Measurements from ENCODE around the gene ENDOV. TPM values are rescaled to one million over a fixed set of nuclear protein-coding genes. Genes with fewer than 3 reads are reported as not detected.

ENDOV gene
- total RNA-seq, 4 donors from 2014 or later = 2.0 to 17.5 (median 9.9) TPM

DNA sequence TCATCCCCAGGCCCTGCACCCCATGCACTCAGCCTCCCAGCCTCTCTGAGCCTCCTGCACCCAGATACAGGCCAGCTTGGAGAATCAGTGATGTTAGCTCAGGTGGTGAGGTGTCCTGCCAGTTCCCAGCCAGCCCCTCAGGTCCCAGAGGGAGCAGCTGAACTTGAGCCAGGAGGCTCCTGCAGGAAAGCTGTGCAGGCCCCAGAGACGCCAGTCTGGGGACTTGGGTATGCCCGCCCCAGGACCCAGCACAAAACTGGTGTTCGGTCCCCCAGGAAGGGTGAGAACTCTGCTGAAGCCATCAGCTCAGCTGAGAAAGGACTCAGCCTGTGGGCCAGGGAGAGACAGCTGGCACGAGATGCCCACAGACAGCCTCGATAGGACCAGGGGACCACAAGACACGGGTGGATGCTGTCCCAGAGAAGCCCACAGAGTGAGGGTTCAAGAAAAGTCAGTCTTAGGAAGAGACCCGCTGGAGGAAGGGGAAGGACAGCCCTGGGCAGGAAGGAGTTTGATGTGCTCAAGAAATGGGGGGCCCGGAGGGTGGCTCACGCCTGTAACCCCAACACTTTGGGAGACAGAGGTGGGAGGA is 11.0 kb downstream of the ENDOV start:
- TF ChIP-seq, protein P1, sequence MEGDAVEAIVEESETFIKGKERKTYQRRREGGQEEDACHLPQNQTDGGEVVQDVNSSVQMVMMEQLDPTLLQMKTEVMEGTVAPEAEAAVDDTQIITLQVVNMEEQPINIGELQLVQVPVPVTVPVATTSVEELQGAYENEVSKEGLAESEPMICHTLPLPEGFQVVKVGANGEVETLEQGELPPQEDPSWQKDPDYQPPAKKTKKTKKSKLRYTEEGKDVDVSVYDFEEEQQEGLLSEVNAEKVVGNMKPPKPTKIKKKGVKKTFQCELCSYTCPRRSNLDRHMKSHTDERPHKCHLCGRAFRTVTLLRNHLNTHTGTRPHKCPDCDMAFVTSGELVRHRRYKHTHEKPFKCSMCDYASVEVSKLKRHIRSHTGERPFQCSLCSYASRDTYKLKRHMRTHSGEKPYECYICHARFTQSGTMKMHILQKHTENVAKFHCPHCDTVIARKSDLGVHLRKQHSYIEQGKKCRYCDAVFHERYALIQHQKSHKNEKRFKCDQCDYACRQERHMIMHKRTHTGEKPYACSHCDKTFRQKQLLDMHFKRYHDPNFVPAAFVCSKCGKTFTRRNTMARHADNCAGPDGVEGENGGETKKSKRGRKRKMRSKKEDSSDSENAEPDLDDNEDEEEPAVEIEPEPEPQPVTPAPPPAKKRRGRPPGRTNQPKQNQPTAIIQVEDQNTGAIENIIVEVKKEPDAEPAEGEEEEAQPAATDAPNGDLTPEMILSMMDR (IDR thresholded peaks at IDR 0.05; ENCODE audit: low read depth) = no peak

DNA sequence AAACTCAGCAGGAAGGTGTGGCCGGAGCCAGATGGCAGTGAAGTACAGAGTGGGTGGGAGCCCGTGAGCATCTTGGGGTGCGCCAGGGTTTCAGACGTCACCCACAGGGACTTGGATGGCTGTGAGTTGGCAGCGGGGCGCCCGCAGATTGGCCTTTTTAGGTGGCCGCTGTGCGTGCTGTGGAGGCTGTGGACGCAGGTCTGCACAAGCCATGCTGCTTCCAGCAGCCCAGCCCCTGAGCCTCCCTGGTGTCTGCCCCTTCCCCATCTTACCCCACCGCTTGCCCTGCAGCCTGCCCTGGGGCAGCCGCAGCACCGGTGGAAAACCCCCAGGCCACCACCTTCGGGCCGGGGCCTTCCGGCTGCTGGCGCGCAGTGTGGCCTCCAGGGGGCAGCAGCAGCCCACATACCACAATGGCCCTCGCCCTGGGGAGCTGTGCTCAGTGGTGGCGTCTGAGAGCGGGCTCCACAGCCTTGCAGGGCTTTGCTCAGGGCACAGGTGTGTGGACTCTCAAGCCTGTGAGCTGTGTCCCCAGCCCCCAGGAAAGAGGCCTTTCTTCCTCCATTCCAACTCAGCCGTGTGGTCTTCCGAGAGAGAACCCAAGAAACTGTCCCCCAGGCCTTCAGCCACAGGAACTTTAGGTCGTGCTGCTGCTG is 11.8 kb downstream of the ENDOV start:
- TF ChIP-seq, protein P1 (IDR thresholded peaks at IDR 0.05; ENCODE audit: low read depth) = no peak

DNA sequence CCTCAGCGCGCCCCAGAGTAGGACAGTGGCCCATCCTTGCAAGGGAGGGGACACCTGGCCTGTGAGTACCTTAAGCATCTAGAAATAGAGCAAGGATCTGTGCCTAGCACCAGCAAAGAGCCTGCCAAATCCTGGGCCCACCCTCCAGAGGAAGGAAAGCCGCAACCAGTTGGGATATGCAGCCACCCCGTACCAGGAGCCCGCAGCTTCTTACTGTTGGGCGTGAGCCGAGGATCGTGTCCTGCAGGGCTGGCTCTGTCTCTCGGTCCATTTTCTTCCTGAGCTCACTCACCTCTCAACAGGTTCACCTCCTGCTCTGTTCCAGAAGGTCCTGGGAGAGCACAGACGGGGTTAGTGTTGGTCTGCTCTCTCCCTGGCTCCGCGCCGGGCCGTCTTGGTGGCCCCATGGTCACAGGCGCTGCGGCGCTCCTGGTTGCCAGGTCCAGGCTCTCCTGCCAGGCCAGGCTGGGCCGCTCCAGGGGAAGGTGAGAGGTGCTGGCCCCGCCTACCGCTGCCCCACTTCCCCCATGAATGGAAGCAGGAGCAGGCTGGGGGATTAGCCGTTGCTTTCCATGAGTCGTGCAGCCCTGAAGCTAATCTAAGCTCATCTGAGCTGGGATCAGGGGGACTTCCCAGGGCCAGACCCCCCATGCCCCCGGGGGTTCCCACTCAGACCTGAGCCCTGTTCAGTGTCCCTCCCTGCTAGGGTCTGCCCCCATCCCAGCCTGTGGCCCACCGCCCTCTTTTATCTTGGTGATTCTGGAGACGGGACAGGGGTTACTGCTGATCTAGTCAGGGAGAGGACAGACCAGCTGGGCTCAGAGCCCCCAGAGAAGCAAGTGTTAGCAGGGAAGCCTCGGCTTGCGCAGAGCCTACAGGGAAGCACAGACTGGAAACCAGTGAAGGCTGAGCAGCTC is 12.7 kb downstream of the ENDOV start:
- TF ChIP-seq, protein P1 (IDR thresholded peaks at IDR 0.05; ENCODE audit: low read depth) = no peak

DNA sequence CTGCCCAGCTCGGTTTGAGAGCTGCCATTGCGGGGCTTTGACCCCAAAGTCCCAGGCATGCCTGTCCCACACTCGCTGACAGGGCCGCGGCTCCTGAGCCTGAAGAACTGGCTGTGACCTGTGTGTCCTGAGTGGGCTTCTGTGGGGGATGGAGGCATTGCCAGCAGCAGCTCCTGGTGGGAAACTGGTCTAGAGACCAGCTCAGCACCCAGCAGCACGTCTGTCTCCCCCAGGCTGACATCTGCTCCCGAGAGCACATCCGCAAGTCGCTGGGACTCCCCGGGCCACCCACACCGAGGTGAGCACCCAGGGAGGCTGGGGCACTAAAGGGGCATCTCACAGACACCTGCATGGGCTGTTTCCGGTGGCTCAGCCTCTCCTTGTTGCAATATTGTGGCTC is 13.4 kb downstream of the ENDOV start:
- TF ChIP-seq, protein P1 (IDR thresholded peaks at IDR 0.05; ENCODE audit: low read depth) = no peak

DNA sequence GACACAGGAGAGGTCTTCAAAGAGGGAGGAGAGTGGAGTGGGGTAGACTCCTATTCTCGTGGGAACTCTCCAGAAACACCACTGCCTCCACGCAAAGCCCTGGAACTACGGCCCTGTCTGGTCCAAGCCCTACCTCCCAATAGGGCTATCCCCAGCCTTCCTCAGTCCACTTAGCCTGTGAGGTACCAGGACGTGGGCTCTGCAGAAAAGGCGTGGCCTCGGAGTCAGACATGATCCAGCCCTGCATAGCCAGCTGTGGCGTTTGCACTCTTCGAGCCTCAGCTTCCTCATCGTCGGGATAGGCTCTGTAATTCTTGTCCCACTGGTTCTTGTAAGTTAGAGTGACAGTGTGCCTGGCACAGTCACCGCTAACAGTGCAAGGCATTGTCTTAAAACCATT is 13.8 kb downstream of the ENDOV start:
- TF ChIP-seq, protein P1 (IDR thresholded peaks at IDR 0.05; ENCODE audit: low read depth) = no peak

DNA sequence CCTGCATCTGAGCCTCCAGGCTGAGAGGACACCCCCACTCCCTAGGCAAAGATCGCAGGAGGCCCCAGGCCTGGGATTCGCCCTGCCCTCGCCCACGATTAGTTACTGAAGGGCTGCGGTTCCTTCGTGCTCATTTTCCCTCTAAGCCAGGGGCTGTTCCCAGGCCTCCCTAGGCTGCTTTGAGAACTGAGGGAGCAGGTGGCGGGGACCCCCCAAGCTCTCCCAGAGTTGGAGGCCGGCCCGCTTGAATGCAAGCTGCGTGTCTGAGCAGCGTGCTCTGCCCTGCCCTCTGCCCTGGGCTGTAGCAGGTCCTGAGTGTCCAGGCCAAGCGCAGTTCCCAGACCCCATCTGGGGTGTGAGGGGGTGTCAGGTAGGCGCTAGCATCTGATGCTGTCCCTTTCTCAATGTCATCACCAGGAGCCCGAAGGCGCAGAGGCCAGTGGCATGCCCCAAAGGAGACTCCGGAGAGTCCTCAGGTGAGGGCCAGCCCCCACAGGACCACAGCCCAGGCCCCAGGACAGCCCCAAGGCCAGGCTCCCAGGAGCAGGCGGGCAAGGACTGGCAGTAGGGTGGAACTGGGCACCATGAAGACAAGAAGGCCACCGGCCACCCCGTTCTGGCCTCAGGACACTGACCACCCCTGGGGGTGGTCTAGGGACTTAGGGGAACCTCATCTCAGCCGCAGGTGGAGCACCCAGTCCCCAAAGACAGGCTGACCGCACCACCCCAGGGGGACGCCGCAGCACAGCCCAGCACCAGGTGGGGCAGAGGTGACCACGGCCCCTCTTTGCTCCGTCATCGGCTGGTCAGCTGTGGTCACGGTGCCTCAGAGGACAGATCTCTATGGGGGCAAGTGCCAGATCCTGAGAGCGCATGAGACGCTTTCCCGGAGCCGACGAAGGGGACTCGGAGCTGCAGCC is 14.6 kb downstream of the ENDOV start:
- TF ChIP-seq, protein P1 (IDR thresholded peaks at IDR 0.05; ENCODE audit: low read depth) = no peak
